ENCODE data around the gene POLR2M. TPM values are rescaled to one million over a fixed set of nuclear protein-coding genes. Genes with fewer than 3 reads are reported as not detected.
A peak's percentile ranks its signal among the peaks of the same experiment; 100 is the strongest.

Gene POLR2M
- total RNA-seq, 1 donor from 2014 or later = 45.2 TPM

DNA sequence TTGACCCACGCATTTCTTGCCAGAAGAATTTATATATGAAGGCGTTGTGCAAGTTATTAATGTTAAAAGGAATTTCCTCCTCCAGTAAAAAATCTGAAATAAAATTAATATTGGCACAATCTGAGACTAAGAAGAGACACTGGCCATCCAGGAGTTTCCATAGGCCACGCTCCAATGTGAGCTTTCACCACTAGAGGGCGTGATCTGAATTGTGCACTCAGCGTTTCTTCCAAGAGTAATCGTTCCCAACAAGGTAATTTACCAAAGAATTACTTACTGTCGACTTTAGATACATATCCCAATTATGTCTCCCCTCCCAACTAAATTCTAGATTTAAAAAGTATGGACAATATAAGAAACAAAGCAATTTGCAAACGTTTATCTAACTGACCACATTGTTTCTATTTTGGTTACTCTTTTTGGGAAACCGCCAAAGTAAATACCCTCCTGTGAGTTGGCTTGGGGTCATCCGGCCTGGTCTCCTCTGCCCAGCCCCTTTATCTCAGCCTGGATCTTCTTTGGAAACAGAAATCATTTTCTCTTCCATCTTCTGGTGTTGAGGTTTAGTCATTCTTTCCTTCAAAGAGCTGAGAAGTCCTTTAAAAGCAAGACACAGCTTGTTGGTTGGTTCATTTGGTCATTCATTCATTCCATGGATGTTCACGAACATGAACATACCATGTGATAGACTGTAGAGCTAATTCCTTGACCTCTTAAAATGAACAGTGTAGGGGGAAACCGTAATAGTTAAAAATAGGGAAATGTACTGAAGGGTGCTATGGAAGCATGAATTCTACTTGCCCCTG is 26.2 kb downstream of the POLR2M start:
- Mint-ChIP-seq H3K4me3 (ENCODE audit: low read depth) (no peak overlapping the region), H3K27ac (no peak overlapping the region), H3K36me3 (ENCODE audit: low read depth) (no peaks in the 10 kb centered on the region), H3K27me3 (ENCODE audit: low read depth) (peaks cover 6% of the 10 kb centered on the region), H3K9me3 (no peaks in the 10 kb centered on the region), H3K4me1 (ENCODE audit: low read depth) (peaks cover 3% of the 10 kb centered on the region)
- intact Hi-C loops (cut with micrococcal nuclease) = loop anchor here (5.0 kb wide), 1 partner anchor 130 kb away; no protein-coding TSS in a partner anchor
- peak; percentile 20 for DNase-seq (ENCODE audit: low spot score)

- Mint-ChIP-seq H3K4me3 (ENCODE audit: low read depth) (no peak overlapping the region), H3K9me3 (no peaks in the 10 kb centered on the region), H3K27ac (no peak overlapping the region), H3K4me1 (ENCODE audit: low read depth) (peaks cover 4% of the 10 kb centered on the region), H3K36me3 (ENCODE audit: low read depth) (no peaks in the 10 kb centered on the region), H3K27me3 (ENCODE audit: low read depth) (peaks cover 6% of the 10 kb centered on the region)
- intact Hi-C loops (cut with micrococcal nuclease) = loop anchor here (5.0 kb wide), 1 partner anchor 127 kb away; no protein-coding TSS in a partner anchor
- DNase-seq (ENCODE audit: low spot score) = no peak
Measured at GRCh38 chr15:57734860-57735259, 28.3 kb downstream of the POLR2M start.

GRCh38 chr15:57735431-57735830 is 28.9 kb downstream of the POLR2M start:
- no peak overlapping the region for H3K4me3 Mint-ChIP-seq (ENCODE audit: low read depth)
- H3K4me1 Mint-ChIP-seq (ENCODE audit: low read depth) = peaks cover 4% of the 10 kb centered on the region
- no peak for DNase-seq (ENCODE audit: low spot score)
- H3K9me3 Mint-ChIP-seq = no peaks in the 10 kb centered on the region
- no peak overlapping the region for H3K27ac Mint-ChIP-seq
- peaks cover 6% of the 10 kb centered on the region for H3K27me3 Mint-ChIP-seq (ENCODE audit: low read depth)
- H3K36me3 Mint-ChIP-seq (ENCODE audit: low read depth) = no peaks in the 10 kb centered on the region
- intact Hi-C loops (cut with micrococcal nuclease) = no loop called here

- H3K27ac Mint-ChIP-seq = no peak overlapping the region
- DNase-seq (ENCODE audit: low spot score) = no peak
- H3K27me3 Mint-ChIP-seq (ENCODE audit: low read depth) = peaks cover 6% of the 10 kb centered on the region
- intact Hi-C loops (cut with micrococcal nuclease) = no loop called here
- H3K9me3 Mint-ChIP-seq = no peaks in the 10 kb centered on the region
- peaks cover 4% of the 10 kb centered on the region for H3K4me1 Mint-ChIP-seq (ENCODE audit: low read depth)
- H3K36me3 Mint-ChIP-seq (ENCODE audit: low read depth) = no peaks in the 10 kb centered on the region
- no peak overlapping the region for H3K4me3 Mint-ChIP-seq (ENCODE audit: low read depth)
Measured at GRCh38 chr15:57735891-57736290, 29.4 kb downstream of the POLR2M start.

DNA sequence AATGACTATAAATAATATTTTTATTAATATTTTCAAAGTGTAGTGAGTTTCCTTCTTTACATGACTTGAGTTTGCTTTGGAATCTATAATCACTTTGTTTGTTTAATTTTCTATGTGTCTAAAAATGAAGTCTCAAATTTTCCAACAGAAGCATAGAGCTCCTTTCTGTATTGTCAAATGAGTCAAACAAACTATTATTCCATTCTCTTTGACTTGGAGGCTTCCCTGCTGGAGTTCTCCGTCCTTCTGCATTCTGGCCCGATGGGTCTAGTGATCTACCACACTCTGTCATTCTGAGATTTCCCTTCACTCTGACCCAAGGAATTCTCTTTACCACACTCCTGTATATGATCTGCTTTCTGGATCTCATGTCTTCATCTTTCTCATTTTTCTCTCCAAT is 30.1 kb downstream of the POLR2M start:
- no peak overlapping the region for H3K27ac Mint-ChIP-seq
- H3K4me1 Mint-ChIP-seq (ENCODE audit: low read depth) = peaks cover 4% of the 10 kb centered on the region
- intact Hi-C loops (cut with micrococcal nuclease) = no loop called here
- H3K27me3 Mint-ChIP-seq (ENCODE audit: low read depth) = peaks cover 6% of the 10 kb centered on the region
- H3K4me3 Mint-ChIP-seq (ENCODE audit: low read depth) = no peak overlapping the region
- no peaks in the 10 kb centered on the region for H3K9me3 Mint-ChIP-seq
- H3K36me3 Mint-ChIP-seq (ENCODE audit: low read depth) = no peaks in the 10 kb centered on the region
- DNase-seq (ENCODE audit: low spot score) = no peak

DNA sequence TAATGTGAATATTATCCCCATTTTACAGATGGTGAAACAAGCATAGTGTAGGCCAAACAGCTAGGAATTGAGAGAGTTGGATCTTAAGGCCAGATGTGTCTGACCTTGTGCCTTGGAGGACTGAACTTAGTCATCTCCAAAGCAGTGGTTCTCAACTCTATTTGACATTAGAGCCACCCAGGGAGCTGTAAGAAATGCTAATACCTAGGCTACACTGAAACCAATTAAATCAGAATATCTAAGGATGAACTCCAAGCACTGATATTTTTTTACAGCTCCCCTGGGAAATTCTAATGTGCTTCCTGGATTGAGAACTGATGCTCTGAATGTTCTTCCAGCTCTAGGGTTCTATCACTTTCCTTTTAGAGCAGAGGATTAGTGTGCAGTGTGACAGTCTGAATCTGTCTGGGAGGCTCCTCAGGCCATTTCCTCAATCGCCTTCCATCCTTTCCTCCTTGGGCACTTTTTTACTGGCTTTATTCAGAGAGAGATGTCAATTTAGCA is 32.3 kb downstream of the POLR2M start:
- H3K27me3 Mint-ChIP-seq (ENCODE audit: low read depth) = no peaks in the 10 kb centered on the region
- no peaks in the 10 kb centered on the region for H3K36me3 Mint-ChIP-seq (ENCODE audit: low read depth)
- no peak for DNase-seq (ENCODE audit: low spot score)
- H3K27ac Mint-ChIP-seq = no peak overlapping the region
- intact Hi-C loops (cut with micrococcal nuclease) = no loop called here
- no peaks in the 10 kb centered on the region for H3K9me3 Mint-ChIP-seq
- no peak overlapping the region for H3K4me3 Mint-ChIP-seq (ENCODE audit: low read depth)
- H3K4me1 Mint-ChIP-seq (ENCODE audit: low read depth) = peaks cover 4% of the 10 kb centered on the region

DNA sequence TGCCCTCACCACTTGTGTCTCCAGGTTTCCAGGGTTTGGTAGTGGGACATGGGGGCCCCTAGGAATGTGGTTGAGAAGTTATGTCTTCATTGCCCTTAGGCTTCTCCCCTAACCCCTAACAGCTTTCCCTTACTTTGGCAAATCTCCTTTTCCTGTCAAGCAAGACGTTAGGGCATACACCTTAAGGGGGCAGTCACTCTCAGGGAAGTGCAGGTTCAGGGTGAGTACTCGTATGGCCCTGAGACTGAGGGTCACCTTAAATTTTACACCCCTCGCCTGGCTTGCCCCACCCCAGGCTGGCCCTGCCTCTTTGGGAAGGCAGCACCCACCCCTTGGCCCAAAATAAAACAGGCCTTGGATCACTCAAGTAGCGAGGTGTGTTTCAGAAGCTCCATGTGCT is 33.5 kb downstream of the POLR2M start:
- H3K9me3 Mint-ChIP-seq = no peaks in the 10 kb centered on the region
- H3K27ac Mint-ChIP-seq = no peak overlapping the region
- H3K27me3 Mint-ChIP-seq (ENCODE audit: low read depth) = no peaks in the 10 kb centered on the region
- H3K4me1 Mint-ChIP-seq (ENCODE audit: low read depth) = peaks cover 4% of the 10 kb centered on the region
- H3K4me3 Mint-ChIP-seq (ENCODE audit: low read depth) = no peak overlapping the region
- DNase-seq (ENCODE audit: low spot score) = no peak
- intact Hi-C loops (cut with micrococcal nuclease) = no loop called here
- no peaks in the 10 kb centered on the region for H3K36me3 Mint-ChIP-seq (ENCODE audit: low read depth)

DNA sequence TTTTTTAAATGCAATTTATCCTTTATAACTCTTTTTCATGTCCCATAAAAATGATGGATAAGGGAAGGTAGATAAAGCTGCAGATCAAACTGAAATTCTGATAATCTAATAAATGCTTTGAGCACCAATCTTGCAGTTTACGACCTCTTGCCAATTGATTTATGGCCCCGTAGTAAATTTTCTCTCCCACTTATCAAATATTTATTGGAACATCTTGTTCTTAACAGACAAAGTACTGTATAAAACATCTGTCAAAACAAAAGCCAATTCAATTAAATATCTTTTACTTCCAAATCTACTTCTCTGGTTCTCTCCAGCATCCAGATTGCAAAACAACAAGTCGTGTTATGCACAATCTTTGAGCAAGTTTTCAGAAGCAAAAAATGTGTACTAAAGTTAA is 34.6 kb downstream of the POLR2M start:
- intact Hi-C loops (cut with micrococcal nuclease) = no loop called here
- H3K27ac Mint-ChIP-seq = no peak overlapping the region
- peaks cover 4% of the 10 kb centered on the region for H3K4me1 Mint-ChIP-seq (ENCODE audit: low read depth)
- no peaks in the 10 kb centered on the region for H3K36me3 Mint-ChIP-seq (ENCODE audit: low read depth)
- DNase-seq (ENCODE audit: low spot score) = no peak
- H3K4me3 Mint-ChIP-seq (ENCODE audit: low read depth) = no peak overlapping the region
- H3K27me3 Mint-ChIP-seq (ENCODE audit: low read depth) = no peaks in the 10 kb centered on the region
- no peaks in the 10 kb centered on the region for H3K9me3 Mint-ChIP-seq

- no peaks in the 10 kb centered on the region for H3K9me3 Mint-ChIP-seq
- no peaks in the 10 kb centered on the region for H3K4me1 Mint-ChIP-seq (ENCODE audit: low read depth)
- intact Hi-C loops (cut with micrococcal nuclease) = no loop called here
- no peak overlapping the region for H3K4me3 Mint-ChIP-seq (ENCODE audit: low read depth)
- no peak overlapping the region for H3K27ac Mint-ChIP-seq
- no peaks in the 10 kb centered on the region for H3K36me3 Mint-ChIP-seq (ENCODE audit: low read depth)
- no peak for DNase-seq (ENCODE audit: low spot score)
- H3K27me3 Mint-ChIP-seq (ENCODE audit: low read depth) = no peaks in the 10 kb centered on the region
Measured at GRCh38 chr15:57743424-57743823, 36.9 kb downstream of the POLR2M start.

DNA sequence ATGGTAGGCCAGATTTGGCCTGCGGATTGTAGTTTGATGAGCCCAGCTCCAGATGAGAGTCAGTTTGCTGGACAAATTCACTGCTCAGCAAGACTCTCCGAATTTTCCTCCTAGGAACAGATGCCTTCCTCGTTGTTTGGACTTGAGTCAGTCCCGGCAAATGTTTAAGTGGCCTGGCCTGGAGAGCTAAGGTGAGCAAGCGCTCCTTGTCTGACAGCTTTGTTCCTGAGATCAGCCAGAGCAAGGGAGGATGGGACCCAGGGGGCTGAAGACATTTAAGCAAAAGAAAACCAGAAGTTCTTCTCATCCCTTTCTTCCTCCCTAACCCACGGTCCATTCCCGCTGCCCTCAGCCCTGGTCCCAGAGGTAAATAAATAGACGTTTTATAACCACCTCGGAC is 40.3 kb downstream of the POLR2M start:
- H3K4me3 Mint-ChIP-seq (ENCODE audit: low read depth) = no peak overlapping the region
- H3K4me1 Mint-ChIP-seq (ENCODE audit: low read depth) = no peaks in the 10 kb centered on the region
- intact Hi-C loops (cut with micrococcal nuclease) = no loop called here
- DNase-seq (ENCODE audit: low spot score) = no peak
- H3K27me3 Mint-ChIP-seq (ENCODE audit: low read depth) = peaks cover 2% of the 10 kb centered on the region
- H3K27ac Mint-ChIP-seq = no peak overlapping the region
- H3K9me3 Mint-ChIP-seq = no peaks in the 10 kb centered on the region
- no peaks in the 10 kb centered on the region for H3K36me3 Mint-ChIP-seq (ENCODE audit: low read depth)

DNA sequence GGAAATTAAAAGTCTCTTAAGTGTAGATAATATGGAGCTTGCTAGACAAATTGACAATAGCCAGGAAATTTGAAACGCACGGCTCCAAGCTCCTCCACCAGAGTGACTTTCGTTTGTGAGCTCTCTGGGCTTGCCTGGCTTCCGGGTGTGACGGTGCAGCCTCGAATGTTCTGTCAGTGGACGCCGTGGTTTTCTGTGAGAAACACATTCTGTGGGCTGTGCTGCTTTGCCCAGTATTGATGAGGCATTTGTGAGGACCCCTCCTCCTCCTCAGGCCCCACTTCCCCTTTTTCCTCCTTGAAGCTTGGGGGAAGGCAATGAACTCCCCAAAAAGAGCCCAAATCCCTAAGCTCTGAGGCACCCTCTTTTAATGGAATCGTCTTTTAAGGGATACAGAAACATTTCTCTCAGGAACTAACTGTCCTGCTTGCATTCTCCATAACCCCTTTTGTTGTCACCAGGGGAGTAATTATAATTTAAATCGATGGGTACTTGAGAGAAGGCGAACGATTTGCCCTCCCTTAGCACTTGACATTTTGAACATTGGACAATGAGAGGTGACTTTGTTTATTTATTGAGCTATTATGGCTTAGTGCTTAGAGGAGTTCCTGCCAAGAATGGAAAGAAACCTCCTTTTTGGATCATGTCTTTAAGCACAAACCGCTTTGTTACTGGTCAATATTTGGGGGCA is 40.8 kb downstream of the POLR2M start:
- Mint-ChIP-seq H3K36me3 (ENCODE audit: low read depth) (no peaks in the 10 kb centered on the region), H3K4me1 (ENCODE audit: low read depth) (no peaks in the 10 kb centered on the region), H3K9me3 (no peaks in the 10 kb centered on the region), H3K4me3 (ENCODE audit: low read depth) (no peak overlapping the region), H3K27ac (no peak overlapping the region), H3K27me3 (ENCODE audit: low read depth) (peaks cover 2% of the 10 kb centered on the region)
- intact Hi-C loops (cut with micrococcal nuclease) = no loop called here
- DNase-seq (ENCODE audit: low spot score) = no peak

DNA sequence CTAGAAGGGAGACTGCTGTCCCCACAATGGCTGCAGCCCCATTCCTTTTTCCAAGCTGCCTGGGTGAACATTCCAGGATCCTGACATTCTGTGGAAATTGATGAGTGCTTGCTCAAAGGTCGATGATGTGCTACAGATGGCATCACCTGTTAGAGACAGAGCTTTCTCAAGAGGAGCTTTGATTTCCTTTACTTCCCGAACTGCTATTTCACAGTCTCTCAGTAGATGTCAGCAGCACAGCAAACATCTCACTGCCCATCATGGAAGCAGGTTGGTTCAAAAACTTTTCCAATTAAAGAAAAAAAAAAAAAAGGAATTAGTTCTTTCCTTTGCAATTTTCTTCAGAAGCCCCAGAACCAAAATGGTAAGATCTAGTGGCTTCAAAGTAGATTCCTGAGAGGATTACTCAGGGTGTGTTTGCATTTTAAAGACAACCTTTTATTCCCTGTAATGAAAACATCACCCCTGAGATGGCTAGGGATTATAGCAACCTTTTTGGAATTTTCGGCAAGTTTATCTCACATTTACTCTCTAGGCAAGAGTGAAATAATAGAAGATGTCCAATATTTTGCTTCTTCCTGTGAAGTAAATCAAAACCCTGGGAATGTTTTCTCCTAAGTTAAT is 44.8 kb downstream of the POLR2M start:
- H3K27me3 Mint-ChIP-seq (ENCODE audit: low read depth) = peaks cover 2% of the 10 kb centered on the region
- H3K4me3 Mint-ChIP-seq (ENCODE audit: low read depth) = no peak overlapping the region
- no peaks in the 10 kb centered on the region for H3K9me3 Mint-ChIP-seq
- no peaks in the 10 kb centered on the region for H3K4me1 Mint-ChIP-seq (ENCODE audit: low read depth)
- no peak for DNase-seq (ENCODE audit: low spot score)
- no peaks in the 10 kb centered on the region for H3K36me3 Mint-ChIP-seq (ENCODE audit: low read depth)
- intact Hi-C loops (cut with micrococcal nuclease) = no loop called here
- H3K27ac Mint-ChIP-seq = no peak overlapping the region

- no peaks in the 10 kb centered on the region for H3K4me1 Mint-ChIP-seq (ENCODE audit: low read depth)
- intact Hi-C loops (cut with micrococcal nuclease) = no loop called here
- no peak overlapping the region for H3K4me3 Mint-ChIP-seq (ENCODE audit: low read depth)
- no peaks in the 10 kb centered on the region for H3K9me3 Mint-ChIP-seq
- peaks cover 2% of the 10 kb centered on the region for H3K27me3 Mint-ChIP-seq (ENCODE audit: low read depth)
- H3K27ac Mint-ChIP-seq = no peak overlapping the region
- no peaks in the 10 kb centered on the region for H3K36me3 Mint-ChIP-seq (ENCODE audit: low read depth)
- DNase-seq (ENCODE audit: low spot score) = no peak
Measured at GRCh38 chr15:57752436-57752835, 45.9 kb downstream of the POLR2M start.
